ENCODE results near the gene SLC15A4.

Gene SLC15A4

DNA sequence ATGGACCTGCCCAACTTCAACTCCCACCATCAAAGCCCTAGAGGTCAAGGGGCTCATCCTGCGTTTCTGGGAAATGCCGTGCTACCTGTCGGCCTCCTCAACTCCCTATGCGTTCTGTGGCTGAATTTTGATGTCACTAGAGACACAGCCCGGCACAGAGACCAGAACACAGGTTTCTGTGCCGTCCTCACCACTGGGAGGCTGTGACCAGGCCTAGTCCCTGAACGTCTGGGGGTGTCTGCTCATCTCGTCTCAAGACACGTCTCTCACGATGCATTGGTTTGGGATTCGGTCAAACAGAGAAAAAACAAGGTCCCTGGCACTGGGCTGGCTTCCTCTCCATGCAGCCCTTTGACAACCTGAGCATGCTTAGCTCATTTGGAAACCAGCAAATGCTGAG lies 33.5 kb downstream of the SLC15A4 start:
- TF ChIP-seq GATA1 (IDR thresholded peaks at IDR 0.05; ENCODE audit: low read depth, low read length): no peak
- no peak for TF ChIP-seq POLR2A (IDR thresholded peaks at IDR 0.05; ENCODE audit: low read length)
- DNase-seq: no peak

DNA sequence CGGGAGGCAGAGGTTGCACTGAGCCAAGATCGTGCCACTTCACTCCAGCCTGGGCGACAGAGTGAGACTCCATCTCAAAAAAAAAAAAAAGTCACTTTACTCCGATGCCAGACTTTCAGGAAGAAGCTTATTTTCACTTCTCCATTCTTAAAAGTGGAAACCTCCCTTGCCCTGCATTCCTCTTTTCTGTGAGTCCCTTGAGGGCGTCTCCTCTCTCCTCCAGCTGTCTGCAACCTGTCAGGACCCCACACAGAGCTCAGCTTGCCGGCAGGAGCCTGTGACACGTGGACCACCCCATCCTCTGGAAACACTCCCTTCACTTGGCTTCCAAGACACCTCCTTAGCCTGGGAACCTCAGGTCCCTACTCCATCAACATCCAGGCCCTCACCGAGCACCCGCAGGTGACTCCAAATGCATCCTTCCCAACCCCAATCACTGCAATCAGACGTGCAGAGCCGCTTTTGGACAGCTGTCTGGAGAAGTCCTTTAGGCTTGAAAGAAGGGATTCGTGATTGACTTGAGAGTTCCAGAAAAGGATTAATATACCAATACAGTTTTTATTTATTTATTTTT lies 34.3 kb downstream of the SLC15A4 start:
- no peak for TF ChIP-seq GATA1 (IDR thresholded peaks at IDR 0.05; ENCODE audit: low read depth, low read length)
- no peak for TF ChIP-seq POLR2A (IDR thresholded peaks at IDR 0.05; ENCODE audit: low read length)
- DNase-seq: no peak

- DNase-seq: no peak
- TF ChIP-seq GATA1 (IDR thresholded peaks at IDR 0.05; ENCODE audit: low read depth, low read length) (no peak), POLR2A (IDR thresholded peaks at IDR 0.05; ENCODE audit: low read length) (no peak)
These were observed 35.9 kb downstream of the SLC15A4 start for GRCh38 chr12:128787827-128788226.

GRCh38 chr12:128786741-128787391 lies 36.9 kb downstream of the SLC15A4 start:
- no peak for DNase-seq
- TF ChIP-seq GATA1 (IDR thresholded peaks at IDR 0.05; ENCODE audit: low read depth, low read length) (no peak), POLR2A (IDR thresholded peaks at IDR 0.05; ENCODE audit: low read length) (no peak)

- no peak for TF ChIP-seq GATA1 (IDR thresholded peaks at IDR 0.05; ENCODE audit: low read depth, low read length)
- TF ChIP-seq POLR2A (IDR thresholded peaks at IDR 0.05; ENCODE audit: low read length): no peak
- DNase-seq: no peak
These were observed 39.6 kb downstream of the SLC15A4 start for GRCh38 chr12:128784030-128784760.

DNA sequence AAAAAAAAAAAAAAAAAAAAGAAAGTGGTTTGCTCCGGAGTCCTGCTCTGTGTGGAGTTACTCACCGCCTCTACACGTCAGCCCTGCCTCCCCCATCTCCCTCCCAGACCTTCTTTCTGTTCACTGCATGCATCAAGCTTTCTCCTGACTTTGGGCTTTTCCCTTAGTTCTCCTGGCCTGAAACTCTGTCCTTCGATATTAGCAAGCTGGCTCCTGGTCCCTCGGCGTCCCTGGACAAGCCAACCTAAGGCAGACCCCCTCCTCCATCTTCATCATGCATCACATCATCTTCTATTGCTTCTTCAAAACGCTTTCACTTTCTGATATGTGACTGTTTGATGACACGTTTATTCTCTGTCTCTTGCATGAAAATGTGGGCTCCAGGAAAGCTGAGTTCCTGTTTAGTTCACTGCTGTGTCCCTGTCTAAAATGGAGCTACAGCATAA lies 40.6 kb downstream of the SLC15A4 start:
- TF ChIP-seq POLR2A (IDR thresholded peaks at IDR 0.05; ENCODE audit: low read length) (no peak), GATA1 (IDR thresholded peaks at IDR 0.05; ENCODE audit: low read depth, low read length) (no peak)
- DNase-seq: no peak

DNA sequence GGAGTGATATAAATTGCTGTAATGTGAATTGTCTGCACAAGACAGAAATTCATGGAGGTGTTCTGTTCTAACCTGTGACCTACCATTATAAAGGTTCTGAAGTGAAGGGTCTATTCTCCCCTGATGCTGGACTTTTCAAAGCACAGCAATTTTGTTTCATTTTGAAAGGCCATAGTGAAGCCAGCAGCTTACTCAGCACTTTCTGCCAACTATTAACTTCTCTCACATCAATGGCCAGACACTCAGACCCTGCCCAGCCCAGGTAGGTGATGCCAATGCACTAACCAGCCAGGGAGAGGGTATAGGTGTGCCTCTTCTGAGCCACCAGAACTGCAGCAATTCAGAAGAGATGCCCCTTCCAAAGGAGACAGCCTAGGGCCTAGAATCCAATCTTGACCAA lies 43.9 kb downstream of the SLC15A4 start:
- no peak for TF ChIP-seq GATA1 (IDR thresholded peaks at IDR 0.05; ENCODE audit: low read depth, low read length)
- no peak for TF ChIP-seq POLR2A (IDR thresholded peaks at IDR 0.05; ENCODE audit: low read length)
- no peak for DNase-seq

GRCh38 chr12:128772249-128772648 lies 51.5 kb downstream of the SLC15A4 start:
- DNase-seq: no peak
- TF ChIP-seq POLR2A (IDR thresholded peaks at IDR 0.05; ENCODE audit: low read length) (no peak), GATA1 (IDR thresholded peaks at IDR 0.05; ENCODE audit: low read depth, low read length) (no peak)

- no peak for DNase-seq
These were observed 52.1 kb downstream of the SLC15A4 start for GRCh38 chr12:128771681-128772080.

DNA sequence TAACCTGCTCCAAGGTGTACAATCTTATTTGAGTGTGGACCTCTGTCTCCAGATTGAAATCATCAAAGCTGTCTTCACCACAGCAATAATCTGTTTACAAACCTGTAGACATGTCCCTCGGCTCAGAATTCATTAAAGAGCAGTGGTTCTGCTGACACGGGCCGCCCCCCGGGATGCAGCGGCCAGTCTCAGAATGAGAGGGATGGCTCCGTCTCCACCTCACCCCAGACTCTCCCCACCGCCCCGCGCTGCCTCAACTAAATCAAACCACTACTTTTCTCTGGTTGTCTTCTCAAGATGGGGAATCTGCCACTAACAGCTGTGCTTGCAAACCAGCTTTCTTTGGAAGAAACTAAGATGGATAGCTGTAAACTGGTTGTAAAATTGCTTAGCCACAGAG lies 56.2 kb downstream of the SLC15A4 start:
- TF ChIP-seq POLR2A (IDR thresholded peaks at IDR 0.05; ENCODE audit: low read length) (no peak), GATA1 (IDR thresholded peaks at IDR 0.05; ENCODE audit: low read depth, low read length) (no peak)
- DNase-seq: no peak

More at GRCh38 chr12:128771681-128772080, 52.1 kb downstream of the SLC15A4 start:
- TF ChIP-seq POLR2A (IDR thresholded peaks at IDR 0.05; ENCODE audit: low read length) (no peak), GATA1 (IDR thresholded peaks at IDR 0.05; ENCODE audit: low read depth, low read length) (no peak)

- TF ChIP-seq POLR2A (IDR thresholded peaks at IDR 0.05; ENCODE audit: low read length) (no peak), GATA1 (IDR thresholded peaks at IDR 0.05; ENCODE audit: low read depth, low read length) (no peak)
- DNase-seq: no peak
These were observed 56.8 kb downstream of the SLC15A4 start for GRCh38 chr12:128766738-128767501.

- TF ChIP-seq POLR2A (IDR thresholded peaks at IDR 0.05; ENCODE audit: low read length) (no peak), GATA1 (IDR thresholded peaks at IDR 0.05; ENCODE audit: low read depth, low read length) (no peak)
- no peak for DNase-seq
These were observed 60.4 kb downstream of the SLC15A4 start for GRCh38 chr12:128763395-128763794.

DNA sequence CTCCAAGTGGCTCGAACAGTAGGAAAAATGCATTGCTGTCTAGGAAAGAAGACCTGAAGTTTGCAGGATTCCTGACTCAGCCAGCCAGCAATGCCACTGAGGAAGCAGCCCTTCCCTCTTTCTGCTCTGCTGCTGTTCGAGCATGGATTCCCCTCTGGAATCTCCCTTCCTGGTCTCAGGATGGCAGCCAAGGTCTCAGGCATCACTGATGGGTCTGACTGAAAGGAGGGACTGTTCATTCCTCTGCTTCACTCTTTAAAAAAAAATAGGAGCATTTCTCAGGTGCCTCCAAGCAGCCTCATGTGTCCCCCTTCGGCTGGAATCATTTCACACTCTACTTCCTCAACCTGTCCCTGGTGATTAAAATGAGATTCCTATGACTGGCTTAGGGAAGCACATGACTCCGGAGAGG lies 62.4 kb downstream of the SLC15A4 start:
- DNase-seq: no peak
- no peak for TF ChIP-seq GATA1 (IDR thresholded peaks at IDR 0.05; ENCODE audit: low read depth, low read length)
- no peak for TF ChIP-seq POLR2A (IDR thresholded peaks at IDR 0.05; ENCODE audit: low read length)

GRCh38 chr12:128755566-128755965 lies 68.2 kb downstream of the SLC15A4 start:
- TF ChIP-seq GATA1 (IDR thresholded peaks at IDR 0.05; ENCODE audit: low read depth, low read length) (no peak), POLR2A (IDR thresholded peaks at IDR 0.05; ENCODE audit: low read length) (no peak)
- DNase-seq: no peak
